PC-9 (cell line): Measurements from ENCODE around the gene DNAJC15. TPM values are rescaled to one million over a fixed set of nuclear protein-coding genes. Genes with fewer than 3 reads are reported as not detected.

Source experiments
- BruUV-seq: library from RNA; stranded (reverse); fragments of 400-500 nt; replicated peaks from 2 replicates; lab custom pipeline; 2021; lab: Mats Ljungman, UMichigan
- CTCF ChIA-PET: fragments of 300-600 bp; sonication (Branson Sonifier 250); formaldehyde crosslinking; loops from one replicate; lab custom pipeline; 2022; ENCODE audit warnings: antibody characterized with exemption; lab: Charles Lee
- POLR2A ChIA-PET: fragments of 300-600 bp; sonication (Branson Sonifier 250); formaldehyde crosslinking; loops from one replicate; lab custom pipeline; 2022; ENCODE audit warnings: antibody characterized with exemption; ENCODE audit not compliant: unreplicated experiment; lab: Charles Lee
- DNase-seq, 2 experiments: peaks; one replicate each; pipeline versions ENCODE4 v3.0.0 to v3.0.0-alpha.2; 2015 to 2022; ENCODE audit warnings: mixed read lengths in 1 of 2
- H2AFZ ChIP-seq: fragments of 200-600 bp; sonication (generic); 2 replicates; pipeline ENCODE4 v1.8.1; 2017; ENCODE audit warnings: antibody characterized with exemption
- H3F3A ChIP-seq: fragments of 200-600 bp; sonication (generic); 2 replicates; pipeline ENCODE4 v1.8.1; 2017; ENCODE audit warnings: antibody characterized with exemption, mild to moderate bottlenecking, low read depth; ENCODE audit not compliant: insufficient read depth
- H3K27ac ChIP-seq: fragments of 200-600 bp; sonication (generic); 2 replicates; pipeline ENCODE4 v1.6.1; 2016; ENCODE audit warnings: mixed run types
- H3K27me3 ChIP-seq: fragments of 200-600 bp; sonication (generic); 2 replicates; pipeline ENCODE4 v1.6.1; 2016; ENCODE audit warnings: low read depth, mixed run types; ENCODE audit not compliant: insufficient read depth
- H3K36me3 ChIP-seq: fragments of 200-600 bp; sonication (generic); 2 replicates; pipeline ENCODE4 v1.6.1; 2016; ENCODE audit warnings: low read depth, mixed run types
- H3K4me1 ChIP-seq: fragments of 200-600 bp; sonication (generic); replicated peaks from 2 replicates; pipeline ENCODE4 v1.6.1; 2016; ENCODE audit warnings: mixed run types; ENCODE audit not compliant: insufficient read depth
- H3K4me2 ChIP-seq: fragments of 200-600 bp; sonication (generic); 2 replicates; pipeline ENCODE4 v1.6.1; 2017; ENCODE audit warnings: mixed run types
- H3K4me3 ChIP-seq: fragments of 200-600 bp; sonication (generic); 2 replicates; pipeline ENCODE4 v1.6.1; 2016; ENCODE audit warnings: mixed run types
- H3K79me2 ChIP-seq: fragments of 200-600 bp; sonication (generic); 2 replicates; pipeline ENCODE4 v1.6.1; 2017; ENCODE audit warnings: low read depth, mixed run types
- H3K9me2 ChIP-seq: fragments of 200-600 bp; sonication (generic); 2 replicates; pipeline ENCODE4 v1.8.1; 2017; ENCODE audit warnings: mild to moderate bottlenecking; ENCODE audit not compliant: insufficient read depth
- H3K9me3 ChIP-seq: fragments of 200-600 bp; sonication (generic); 2 replicates; pipeline ENCODE4 v1.8.1; 2016; ENCODE audit warnings: low read depth; ENCODE audit not compliant: insufficient read depth
- H4K20me1 ChIP-seq: fragments of 200-600 bp; sonication (generic); 2 replicates; pipeline ENCODE4 v1.8.1; 2017; ENCODE audit not compliant: insufficient read depth
- EZH2 ChIP-seq: fragments of 200-600 bp; sonication (generic); IDR thresholded peaks from 2 replicates; pipeline ENCODE4 v1.8.0; 2017; ENCODE audit warnings: antibody characterized with exemption, low read depth
- intact Hi-C: fragments of 100-400 bp; cut with micrococcal nuclease; formaldehyde crosslinking; loops from one replicate; pipeline ENCODE4 v1.10.0; 2022; ENCODE audit not compliant: unreplicated experiment
- total RNA-seq: library from RNA; stranded (reverse); gene quantifications from 2 replicates; pipeline ENCODE4 v1.2.3, GENCODE V29; 2021
- TF ChIP-seq, protein P1 (sequence below): fragments of 200-600 bp; sonication (generic); conservative IDR thresholded peaks from 2 replicates; pipeline ENCODE4 v1.6.1; 2017; ENCODE audit warnings: mixed run types, antibody characterized with exemption, mild to moderate bottlenecking, moderate library complexity

Gene DNAJC15
- total RNA-seq, 1 experiment from 2014 or later = 14.8 TPM

DNA sequence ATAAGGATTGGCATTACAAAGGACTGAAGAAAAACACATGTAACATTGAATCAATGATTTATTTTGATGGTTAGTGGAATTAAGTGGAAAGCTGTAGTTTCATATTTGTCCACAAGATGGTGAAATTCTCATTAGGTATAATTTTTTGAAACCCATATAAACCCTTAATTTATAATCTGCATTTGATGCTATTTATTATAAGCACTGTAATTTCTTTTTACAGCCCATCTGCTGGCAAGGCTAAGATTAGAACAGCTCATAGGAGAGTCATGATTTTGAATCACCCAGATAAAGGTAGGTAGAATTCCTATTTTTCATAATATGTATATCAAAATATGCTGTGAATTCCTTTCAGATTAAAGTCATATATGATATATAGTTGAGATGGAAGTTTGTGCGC, 62.2 kb downstream of the DNAJC15 start:
- Histone ChIP-seq H2AFZ (no peak overlapping the region), H3K4me2 (no peak overlapping the region), H3F3A (no peaks in the 10 kb centered on the region), H3K4me3 (no peak overlapping the region), H4K20me1 (no peaks in the 10 kb centered on the region), H3K9me2 (no peaks in the 10 kb centered on the region), H3K27ac (no peak overlapping the region), H3K4me1 (no peaks in the 10 kb centered on the region), H3K79me2 (no peaks in the 10 kb centered on the region), H3K36me3 (0 out of 2 replicates have a peak, but pooled peaks cover 6% of the 10 kb centered on the region), H3K9me3 (no peaks in the 10 kb centered on the region; the same call in 1 of the 2 replicates), H3K27me3 (no peaks in the 10 kb centered on the region)
- intact Hi-C loops = loop anchor here (1.0 to 10.0 kb wide), 4 partner anchors 116 to 787 kb away; no protein-coding TSS in a partner anchor
- no peak for TF ChIP-seq EZH2
- TF ChIP-seq, protein P1, sequence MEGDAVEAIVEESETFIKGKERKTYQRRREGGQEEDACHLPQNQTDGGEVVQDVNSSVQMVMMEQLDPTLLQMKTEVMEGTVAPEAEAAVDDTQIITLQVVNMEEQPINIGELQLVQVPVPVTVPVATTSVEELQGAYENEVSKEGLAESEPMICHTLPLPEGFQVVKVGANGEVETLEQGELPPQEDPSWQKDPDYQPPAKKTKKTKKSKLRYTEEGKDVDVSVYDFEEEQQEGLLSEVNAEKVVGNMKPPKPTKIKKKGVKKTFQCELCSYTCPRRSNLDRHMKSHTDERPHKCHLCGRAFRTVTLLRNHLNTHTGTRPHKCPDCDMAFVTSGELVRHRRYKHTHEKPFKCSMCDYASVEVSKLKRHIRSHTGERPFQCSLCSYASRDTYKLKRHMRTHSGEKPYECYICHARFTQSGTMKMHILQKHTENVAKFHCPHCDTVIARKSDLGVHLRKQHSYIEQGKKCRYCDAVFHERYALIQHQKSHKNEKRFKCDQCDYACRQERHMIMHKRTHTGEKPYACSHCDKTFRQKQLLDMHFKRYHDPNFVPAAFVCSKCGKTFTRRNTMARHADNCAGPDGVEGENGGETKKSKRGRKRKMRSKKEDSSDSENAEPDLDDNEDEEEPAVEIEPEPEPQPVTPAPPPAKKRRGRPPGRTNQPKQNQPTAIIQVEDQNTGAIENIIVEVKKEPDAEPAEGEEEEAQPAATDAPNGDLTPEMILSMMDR = peak; percentile 75
- DNase-seq = no peak
- ChIA-PET CTCF (interaction anchor here (0.6 to 1.0 kb wide), 2 partner anchors 91 to 703 kb away, joined by 3 read pairs; no protein-coding TSS in a partner anchor), POLR2A (no interaction called here)
- no TSS peak for BruUV-seq

DNA sequence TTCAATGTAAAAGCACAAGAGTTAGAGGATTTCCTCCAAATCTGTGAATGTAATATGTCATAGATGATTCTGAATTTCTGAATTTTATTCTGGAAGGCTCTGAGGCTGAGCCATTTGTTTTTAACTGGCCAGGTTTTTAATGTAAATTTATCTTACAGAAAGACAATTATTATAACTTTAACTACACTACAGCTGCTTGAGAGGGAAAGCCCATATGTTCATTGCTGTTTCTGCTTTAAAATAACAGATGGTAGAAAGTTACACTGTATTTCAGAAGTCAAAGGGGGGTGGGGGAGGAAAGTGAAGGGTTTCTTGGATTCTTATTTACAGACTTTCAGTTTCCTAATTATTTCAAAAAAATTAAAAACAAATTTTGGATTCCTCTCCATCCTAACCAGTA, 62.8 kb downstream of the DNAJC15 start:
- DNase-seq = no peak
- Histone ChIP-seq H3F3A (no peaks in the 10 kb centered on the region), H3K4me2 (no peak overlapping the region), H3K27me3 (no peaks in the 10 kb centered on the region), H3K79me2 (no peaks in the 10 kb centered on the region), H3K9me2 (no peaks in the 10 kb centered on the region), H3K36me3 (0 out of 2 replicates have a peak, but pooled peaks cover 6% of the 10 kb centered on the region), H2AFZ (no peak overlapping the region), H3K4me3 (no peak overlapping the region), H3K27ac (no peak overlapping the region), H3K9me3 (no peaks in the 10 kb centered on the region; the same call in 1 of the 2 replicates), H3K4me1 (no peaks in the 10 kb centered on the region), H4K20me1 (no peaks in the 10 kb centered on the region)
- CTCF ChIA-PET = no interaction called here
- intact Hi-C loops = loop anchor here (5.0 to 10.0 kb wide), 2 partner anchors 251 to 786 kb away; no protein-coding TSS in a partner anchor
- no peak for TF ChIP-seq EZH2
- TF ChIP-seq, protein P1 = no peak
- POLR2A ChIA-PET = no interaction called here
- no TSS peak for BruUV-seq

DNA sequence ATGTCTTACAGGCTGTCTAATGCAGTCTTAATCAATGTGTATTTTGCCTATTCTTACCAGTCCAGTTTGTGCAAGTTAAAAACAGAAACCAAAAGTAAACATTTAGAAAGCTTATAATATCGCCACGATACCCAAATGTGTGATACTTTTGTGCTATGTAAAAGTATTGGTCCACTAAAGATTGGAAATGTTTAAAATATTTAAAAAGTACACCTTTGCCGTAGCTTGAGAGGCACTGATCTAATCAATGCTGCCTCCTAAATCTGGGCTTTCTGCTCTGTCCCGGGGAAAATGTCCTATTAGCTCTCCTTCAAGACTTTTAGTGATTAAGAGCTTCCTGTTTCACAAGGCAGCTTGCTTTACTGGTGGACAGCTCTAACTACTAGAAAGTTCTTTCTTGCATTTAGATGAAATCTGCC, 64.7 kb downstream of the DNAJC15 start:
- ChIA-PET CTCF (no interaction called here), POLR2A (no interaction called here)
- H3K9me2 ChIP-seq = no peaks in the 10 kb centered on the region
- no peak overlapping the region for H2AFZ ChIP-seq
- no peak for DNase-seq
- H3K27ac ChIP-seq = no peak overlapping the region
- H3K79me2 ChIP-seq = no peaks in the 10 kb centered on the region
- no peak overlapping the region for H3K4me2 ChIP-seq
- no TSS peak for BruUV-seq
- no peak overlapping the region for H3K4me3 ChIP-seq
- H4K20me1 ChIP-seq = no peaks in the 10 kb centered on the region
- no peaks in the 10 kb centered on the region for H3F3A ChIP-seq
- no peaks in the 10 kb centered on the region for H3K4me1 ChIP-seq
- H3K27me3 ChIP-seq = no peaks in the 10 kb centered on the region
- H3K9me3 ChIP-seq = no peaks in the 10 kb centered on the region; the same call in 1 of the 2 replicates
- H3K36me3 ChIP-seq = 0 out of 2 replicates have a peak, but pooled peaks cover 6% of the 10 kb centered on the region
- intact Hi-C loops = loop anchor here (5.0 to 10.0 kb wide), 2 partner anchors 253 to 784 kb away; no protein-coding TSS in a partner anchor
- TF ChIP-seq EZH2 = no peak
- TF ChIP-seq, protein P1 = no peak
